ENCODE results near the gene RNU1-3.
"Not testable (repeated sequence)": the region's sequence is repeated elsewhere in the genome, so short reads cannot be mapped to it uniquely, and the experiment has no call there.

Gene RNU1-3

GRCh38 chr1:16625497-16626408, 41.0 kb downstream of the RNU1-3 start:
- Histone ChIP-seq H3K27me3 (ENCODE audit: insufficient read depth, low read length) (no peaks in the 10 kb centered on the region), H3K4me1 (ENCODE audit: insufficient read depth, low read length) (no peaks in the 10 kb centered on the region), H3K9ac (ENCODE audit: low read depth, low read length) (no peak overlapping the region), H3K36me3 (ENCODE audit: insufficient read depth, low read depth, low read length) (peaks cover 48% of the 10 kb centered on the region), H3K9me3 (ENCODE audit: insufficient read depth, low read depth, low read length) (no peaks in the 10 kb centered on the region), H3K27ac (ENCODE audit: low read length) (no peak overlapping the region), H3K4me3 (ENCODE audit: low read length) (no peak overlapping the region)

GRCh38 chr1:16623812-16624719, 42.7 kb downstream of the RNU1-3 start:
- H3K4me3 ChIP-seq (ENCODE audit: low read length); H3K9me3 ChIP-seq (ENCODE audit: insufficient read depth, low read depth, low read length); H3K27me3 ChIP-seq (ENCODE audit: insufficient read depth, low read length); H3K27ac ChIP-seq (ENCODE audit: low read length); H3K9ac ChIP-seq (ENCODE audit: low read depth, low read length); H3K4me1 ChIP-seq (ENCODE audit: insufficient read depth, low read length): not testable (repeated sequence)
- H3K36me3 ChIP-seq (ENCODE audit: insufficient read depth, low read depth, low read length), result peaks cover 35% of the 10 kb centered on the region

- H3K27ac ChIP-seq (ENCODE audit: low read length); H3K4me3 ChIP-seq (ENCODE audit: low read length); H3K27me3 ChIP-seq (ENCODE audit: insufficient read depth, low read length); H3K9ac ChIP-seq (ENCODE audit: low read depth, low read length); H3K9me3 ChIP-seq (ENCODE audit: insufficient read depth, low read depth, low read length); H3K4me1 ChIP-seq (ENCODE audit: insufficient read depth, low read length): not testable (repeated sequence)
- H3K36me3 ChIP-seq (ENCODE audit: insufficient read depth, low read depth, low read length), result peaks cover 28% of the 10 kb centered on the region
Observed at GRCh38 chr1:16623337-16623736, 43.4 kb downstream of the RNU1-3 start.

GRCh38 chr1:16621681-16622315, 45.0 kb downstream of the RNU1-3 start:
- peaks cover 22% of the 10 kb centered on the region for H3K36me3 ChIP-seq (ENCODE audit: insufficient read depth, low read depth, low read length)
- H3K27ac ChIP-seq (ENCODE audit: low read length); H3K9ac ChIP-seq (ENCODE audit: low read depth, low read length); H3K27me3 ChIP-seq (ENCODE audit: insufficient read depth, low read length); H3K9me3 ChIP-seq (ENCODE audit: insufficient read depth, low read depth, low read length); H3K4me1 ChIP-seq (ENCODE audit: insufficient read depth, low read length); H3K4me3 ChIP-seq (ENCODE audit: low read length): not testable (repeated sequence)

GRCh38 chr1:16621300-16621658, 45.5 kb downstream of the RNU1-3 start:
- Histone ChIP-seq H3K4me1 (ENCODE audit: insufficient read depth, low read length) (no peaks in the 10 kb centered on the region), H3K36me3 (ENCODE audit: insufficient read depth, low read depth, low read length) (peaks cover 20% of the 10 kb centered on the region), H3K9me3 (ENCODE audit: insufficient read depth, low read depth, low read length) (no peaks in the 10 kb centered on the region), H3K9ac (ENCODE audit: low read depth, low read length) (no peak overlapping the region), H3K4me3 (ENCODE audit: low read length) (no peak overlapping the region), H3K27ac (ENCODE audit: low read length) (no peak overlapping the region), H3K27me3 (ENCODE audit: insufficient read depth, low read length) (no peaks in the 10 kb centered on the region)

GRCh38 chr1:16619803-16620501, 46.8 kb downstream of the RNU1-3 start:
- H3K4me3 ChIP-seq (ENCODE audit: low read length); H3K9me3 ChIP-seq (ENCODE audit: insufficient read depth, low read depth, low read length); H3K9ac ChIP-seq (ENCODE audit: low read depth, low read length); H3K27ac ChIP-seq (ENCODE audit: low read length); H3K4me1 ChIP-seq (ENCODE audit: insufficient read depth, low read length): not testable (repeated sequence)
- peaks cover 11% of the 10 kb centered on the region for H3K27me3 ChIP-seq (ENCODE audit: insufficient read depth, low read length)
- peaks cover 12% of the 10 kb centered on the region; the same call in 1 of the 2 replicates for H3K36me3 ChIP-seq (ENCODE audit: insufficient read depth, low read depth, low read length)

- no peaks in the 10 kb centered on the region for H3K9me3 ChIP-seq (ENCODE audit: insufficient read depth, low read depth, low read length)
- H3K36me3 ChIP-seq (ENCODE audit: insufficient read depth, low read depth, low read length), result 0 out of 2 replicates have a peak, but pooled peaks cover 4% of the 10 kb centered on the region
- peaks cover 23% of the 10 kb centered on the region for H3K27me3 ChIP-seq (ENCODE audit: insufficient read depth, low read length)
- H3K4me3 ChIP-seq (ENCODE audit: low read length), result peak overlapping the region; percentile 53; the same call in 1 of the 2 replicates
- no peak overlapping the region; the same call in 1 of the 2 replicates for H3K9ac ChIP-seq (ENCODE audit: low read depth, low read length)
- H3K27ac ChIP-seq (ENCODE audit: low read length), result no peak overlapping the region
- peaks cover 6% of the 10 kb centered on the region; the same call in 1 of the 2 replicates for H3K4me1 ChIP-seq (ENCODE audit: insufficient read depth, low read length)
Observed at GRCh38 chr1:16618719-16619118, 48.0 kb downstream of the RNU1-3 start.

GRCh38 chr1:16617778-16618580, 48.8 kb downstream of the RNU1-3 start:
- peaks cover 6% of the 10 kb centered on the region; the same call in 1 of the 2 replicates for H3K4me1 ChIP-seq (ENCODE audit: insufficient read depth, low read length)
- 0 out of 2 replicates have a peak, but pooled peaks cover under 1% of the 10 kb centered on the region for H3K36me3 ChIP-seq (ENCODE audit: insufficient read depth, low read depth, low read length)
- H3K27me3 ChIP-seq (ENCODE audit: insufficient read depth, low read length), result peaks cover 23% of the 10 kb centered on the region
- H3K9ac ChIP-seq (ENCODE audit: low read depth, low read length), result no peak overlapping the region
- H3K9me3 ChIP-seq (ENCODE audit: insufficient read depth, low read depth, low read length), result no peaks in the 10 kb centered on the region
- no peak overlapping the region for H3K27ac ChIP-seq (ENCODE audit: low read length)
- no peak overlapping the region for H3K4me3 ChIP-seq (ENCODE audit: low read length)

- H3K4me1 ChIP-seq (ENCODE audit: insufficient read depth, low read length), result peaks cover 8% of the 10 kb centered on the region; the same call in 1 of the 2 replicates
- peaks cover 31% of the 10 kb centered on the region for H3K27me3 ChIP-seq (ENCODE audit: insufficient read depth, low read length)
- no peak overlapping the region for H3K4me3 ChIP-seq (ENCODE audit: low read length)
- H3K36me3 ChIP-seq (ENCODE audit: insufficient read depth, low read depth, low read length), result no peaks in the 10 kb centered on the region
- H3K9ac ChIP-seq (ENCODE audit: low read depth, low read length), result no peak overlapping the region
- H3K27ac ChIP-seq (ENCODE audit: low read length), result no peak overlapping the region
- no peaks in the 10 kb centered on the region for H3K9me3 ChIP-seq (ENCODE audit: insufficient read depth, low read depth, low read length)
Observed at GRCh38 chr1:16617114-16617631, 49.6 kb downstream of the RNU1-3 start.
